ENCODE measurements around the gene MZT1.

The MZT1 gene, protein sequence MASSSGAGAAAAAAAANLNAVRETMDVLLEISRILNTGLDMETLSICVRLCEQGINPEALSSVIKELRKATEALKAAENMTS

GRCh38 chr13:72727417-72728289 lies at the start of gene MZT1, which contains the start of gene BORA:
TSS of gene MZT1 (minus strand) at chr13:72727629. CDS start at chr13:72727602, 27 bp downstream.
TSS of gene BORA (plus strand) at chr13:72727923. CDS start at chr13:72728941, 1,018 bp downstream.
- H3K36me3 ChIP-seq (ENCODE audit: control insufficient read depth in 2 of 2, insufficient read depth in 2 of 2, low read length in 2 of 2), result peaks cover 0 to 10% of the 10 kb centered on the region in 2 donors
- H3K9me3 ChIP-seq (ENCODE audit: control insufficient read depth in 2 of 2, low read length in 2 of 2), result no peaks in the 10 kb centered on the region
- peak within 1 kb of the TSS; percentile 93 to 97 for H3K4me3 ChIP-seq (ENCODE audit: low read length in 2 of 2)
- peaks cover 14 to 17% of the 10 kb centered on the region in 2 donors for H3K4me1 ChIP-seq (ENCODE audit: control insufficient read depth in 2 of 2, insufficient read depth in 2 of 2, low read length in 2 of 2)
- H3K27ac ChIP-seq (ENCODE audit: low read depth in 2 of 2, low read length in 2 of 2), result peak within 1 kb of the TSS; percentile 62 to 72
- H3K27me3 ChIP-seq (ENCODE audit: control insufficient read depth in 2 of 2, insufficient read depth in 2 of 2, low read length in 2 of 2), result no peaks in the 10 kb centered on the region
- H3K9ac ChIP-seq (ENCODE audit: low read depth in 1 of 2, low read length in 2 of 2), result peak within 1 kb of the TSS; percentile 86 to 89

DNA sequence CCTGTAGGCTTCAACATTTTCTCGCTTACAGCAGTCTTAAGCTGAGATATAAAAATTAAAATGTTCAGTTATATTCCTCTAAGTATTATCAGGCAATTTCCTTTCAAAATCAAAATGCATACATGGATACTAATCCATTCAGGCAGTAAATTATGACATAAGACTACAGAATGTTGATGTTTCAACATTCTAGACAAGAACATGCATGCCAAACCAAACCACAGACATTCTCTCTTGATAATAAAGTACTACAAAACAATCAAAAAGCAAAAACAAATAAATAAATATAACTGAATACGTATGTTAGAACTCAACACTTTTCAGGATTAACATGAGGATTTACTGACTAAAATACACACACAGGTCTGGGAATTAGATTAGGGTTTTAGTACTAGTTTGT lies 46.6 kb upstream of the MZT1 start:
- Histone ChIP-seq H3K4me1 (ENCODE audit: control insufficient read depth in 2 of 2, insufficient read depth in 2 of 2, low read length in 2 of 2) (no peaks in the 10 kb centered on the region), H3K27ac (ENCODE audit: low read depth in 2 of 2, low read length in 2 of 2) (no peak overlapping the region), H3K27me3 (ENCODE audit: control insufficient read depth in 2 of 2, insufficient read depth in 2 of 2, low read length in 2 of 2) (no peaks in the 10 kb centered on the region), H3K9me3 (ENCODE audit: control insufficient read depth in 2 of 2, low read length in 2 of 2) (no peaks in the 10 kb centered on the region), H3K36me3 (ENCODE audit: control insufficient read depth in 2 of 2, insufficient read depth in 2 of 2, low read length in 2 of 2) (peaks cover 78 to 82% of the 10 kb centered on the region in 2 donors), H3K4me3 (ENCODE audit: low read length in 2 of 2) (no peak overlapping the region), H3K9ac (ENCODE audit: low read depth in 1 of 2, low read length in 2 of 2) (no peak overlapping the region)

GRCh38 chr13:72763411-72763810 lies 36.0 kb upstream of the MZT1 start:
- Histone ChIP-seq H3K27me3 (ENCODE audit: control insufficient read depth in 2 of 2, insufficient read depth in 2 of 2, low read length in 2 of 2) (no peaks in the 10 kb centered on the region), H3K4me1 (ENCODE audit: control insufficient read depth in 2 of 2, insufficient read depth in 2 of 2, low read length in 2 of 2) (no peaks in the 10 kb centered on the region), H3K36me3 (ENCODE audit: control insufficient read depth in 2 of 2, insufficient read depth in 2 of 2, low read length in 2 of 2) (peaks cover 85 to 87% of the 10 kb centered on the region in 2 donors), H3K9me3 (ENCODE audit: control insufficient read depth in 2 of 2, low read length in 2 of 2) (no peaks in the 10 kb centered on the region), H3K27ac (ENCODE audit: low read depth in 2 of 2, low read length in 2 of 2) (no peak overlapping the region), H3K9ac (ENCODE audit: low read depth in 1 of 2, low read length in 2 of 2) (no peak overlapping the region), H3K4me3 (ENCODE audit: low read length in 2 of 2) (no peak overlapping the region)

DNA sequence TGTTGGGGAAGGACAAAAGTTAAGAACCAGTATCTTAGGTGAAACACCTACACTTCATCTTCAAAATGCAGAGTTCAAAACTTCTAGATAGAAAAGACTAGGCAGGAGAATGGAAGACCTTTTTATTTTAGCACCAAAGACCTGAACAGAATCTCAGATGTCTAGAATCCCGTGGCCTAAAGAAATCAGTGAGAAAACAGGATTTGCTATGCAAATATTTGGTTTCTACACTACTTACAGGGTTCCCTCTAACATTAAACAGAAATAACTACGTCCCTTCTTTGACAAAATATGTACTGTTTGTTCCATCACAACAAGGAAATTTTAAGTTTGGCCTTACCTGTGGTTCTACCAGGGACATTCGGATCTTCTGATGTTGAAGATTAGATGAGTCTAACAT lies 32.8 kb upstream of the MZT1 start:
- Histone ChIP-seq H3K36me3 (ENCODE audit: control insufficient read depth in 2 of 2, insufficient read depth in 2 of 2, low read length in 2 of 2) (peaks cover 76 to 79% of the 10 kb centered on the region in 2 donors), H3K27ac (ENCODE audit: low read depth in 2 of 2, low read length in 2 of 2) (no peak overlapping the region), H3K4me1 (ENCODE audit: control insufficient read depth in 2 of 2, insufficient read depth in 2 of 2, low read length in 2 of 2) (no peaks in the 10 kb centered on the region), H3K9ac (ENCODE audit: low read depth in 1 of 2, low read length in 2 of 2) (no peak overlapping the region), H3K27me3 (ENCODE audit: control insufficient read depth in 2 of 2, insufficient read depth in 2 of 2, low read length in 2 of 2) (no peaks in the 10 kb centered on the region), H3K9me3 (ENCODE audit: control insufficient read depth in 2 of 2, low read length in 2 of 2) (no peaks in the 10 kb centered on the region), H3K4me3 (ENCODE audit: low read length in 2 of 2) (no peak overlapping the region)

- Histone ChIP-seq H3K27me3 (ENCODE audit: control insufficient read depth in 2 of 2, insufficient read depth in 2 of 2, low read length in 2 of 2) (no peaks in the 10 kb centered on the region), H3K9me3 (ENCODE audit: control insufficient read depth in 2 of 2, low read length in 2 of 2) (no peaks in the 10 kb centered on the region), H3K36me3 (ENCODE audit: control insufficient read depth in 2 of 2, insufficient read depth in 2 of 2, low read length in 2 of 2) (peaks cover 69 to 73% of the 10 kb centered on the region in 2 donors), H3K4me1 (ENCODE audit: control insufficient read depth in 2 of 2, insufficient read depth in 2 of 2, low read length in 2 of 2) (no peaks in the 10 kb centered on the region), H3K9ac (ENCODE audit: low read depth in 1 of 2, low read length in 2 of 2) (no peak overlapping the region), H3K4me3 (ENCODE audit: low read length in 2 of 2) (no peak overlapping the region), H3K27ac (ENCODE audit: low read depth in 2 of 2, low read length in 2 of 2) (no peak overlapping the region)
Measured at GRCh38 chr13:72757792-72758535, 30.5 kb upstream of the MZT1 start.

GRCh38 chr13:72754111-72754510 lies 26.7 kb upstream of the MZT1 start:
- Histone ChIP-seq H3K9ac (ENCODE audit: low read depth in 1 of 2, low read length in 2 of 2) (no peak overlapping the region), H3K27ac (ENCODE audit: low read depth in 2 of 2, low read length in 2 of 2) (no peak overlapping the region), H3K9me3 (ENCODE audit: control insufficient read depth in 2 of 2, low read length in 2 of 2) (no peaks in the 10 kb centered on the region), H3K4me1 (ENCODE audit: control insufficient read depth in 2 of 2, insufficient read depth in 2 of 2, low read length in 2 of 2) (no peaks in the 10 kb centered on the region), H3K27me3 (ENCODE audit: control insufficient read depth in 2 of 2, insufficient read depth in 2 of 2, low read length in 2 of 2) (no peaks in the 10 kb centered on the region), H3K36me3 (ENCODE audit: control insufficient read depth in 2 of 2, insufficient read depth in 2 of 2, low read length in 2 of 2) (peaks cover 54 to 58% of the 10 kb centered on the region in 2 donors), H3K4me3 (ENCODE audit: low read length in 2 of 2) (no peak overlapping the region)

DNA sequence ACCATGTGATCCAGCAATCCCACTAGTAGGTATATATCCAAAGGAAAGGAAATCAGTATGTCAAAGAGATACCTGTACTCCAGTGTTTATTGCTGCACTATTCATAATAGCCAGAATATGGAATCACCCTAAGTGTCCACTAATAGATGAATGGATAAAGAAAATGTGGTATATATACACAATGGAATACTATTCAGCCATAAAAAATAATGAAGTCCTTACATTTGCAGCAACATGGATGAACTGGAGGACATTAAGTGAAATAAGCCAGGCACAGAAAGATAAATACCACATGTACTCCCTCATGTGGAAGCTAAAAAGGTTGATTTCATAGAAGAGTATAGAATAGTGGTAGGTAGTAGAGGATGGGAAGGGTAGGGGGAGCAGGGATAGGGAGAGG lies 23.8 kb upstream of the MZT1 start:
- H3K4me1 ChIP-seq (ENCODE audit: control insufficient read depth in 2 of 2, insufficient read depth in 2 of 2, low read length in 2 of 2), result no peaks in the 10 kb centered on the region
- no peak overlapping the region for H3K27ac ChIP-seq (ENCODE audit: low read depth in 2 of 2, low read length in 2 of 2)
- no peaks in the 10 kb centered on the region for H3K9me3 ChIP-seq (ENCODE audit: control insufficient read depth in 2 of 2, low read length in 2 of 2)
- H3K9ac ChIP-seq (ENCODE audit: low read depth in 1 of 2, low read length in 2 of 2), result no peak overlapping the region
- no peaks in the 10 kb centered on the region for H3K27me3 ChIP-seq (ENCODE audit: control insufficient read depth in 2 of 2, insufficient read depth in 2 of 2, low read length in 2 of 2)
- H3K36me3 ChIP-seq (ENCODE audit: control insufficient read depth in 2 of 2, insufficient read depth in 2 of 2, low read length in 2 of 2), result peaks cover 44 to 47% of the 10 kb centered on the region in 2 donors
- H3K4me3 ChIP-seq (ENCODE audit: low read length in 2 of 2), result no peak overlapping the region

DNA sequence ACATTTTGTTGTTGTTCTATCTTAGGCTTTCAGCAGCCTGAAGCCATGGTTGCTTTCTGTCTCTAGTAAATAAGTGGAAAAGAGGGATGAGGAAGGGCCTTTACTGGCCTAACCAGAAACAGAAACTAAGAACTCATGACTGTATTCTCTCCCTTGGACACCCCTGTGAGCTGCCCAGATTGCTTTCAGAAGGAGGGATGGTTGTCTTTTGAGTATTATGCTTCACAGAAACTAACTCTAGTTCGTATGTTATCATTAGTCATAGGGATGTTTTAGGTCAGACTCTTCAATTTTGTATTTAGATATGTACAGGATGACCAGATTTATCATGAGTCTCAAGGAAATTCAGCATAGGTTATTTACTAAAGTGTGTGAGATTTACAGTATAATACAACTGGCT lies 17.8 kb upstream of the MZT1 start:
- H3K27me3 ChIP-seq (ENCODE audit: control insufficient read depth in 2 of 2, insufficient read depth in 2 of 2, low read length in 2 of 2), result no peaks in the 10 kb centered on the region

GRCh38 chr13:72740015-72740414 lies 12.6 kb upstream of the MZT1 start:
- Histone ChIP-seq H3K9me3 (ENCODE audit: control insufficient read depth in 2 of 2, low read length in 2 of 2) (no peaks in the 10 kb centered on the region), H3K9ac (ENCODE audit: low read depth in 1 of 2, low read length in 2 of 2) (no peak overlapping the region), H3K27ac (ENCODE audit: low read depth in 2 of 2, low read length in 2 of 2) (no peak overlapping the region), H3K27me3 (ENCODE audit: control insufficient read depth in 2 of 2, insufficient read depth in 2 of 2, low read length in 2 of 2) (no peaks in the 10 kb centered on the region), H3K4me3 (ENCODE audit: low read length in 2 of 2) (no peak overlapping the region), H3K36me3 (ENCODE audit: control insufficient read depth in 2 of 2, insufficient read depth in 2 of 2, low read length in 2 of 2) (peaks cover 7 to 19% of the 10 kb centered on the region in 2 donors), H3K4me1 (ENCODE audit: control insufficient read depth in 2 of 2, insufficient read depth in 2 of 2, low read length in 2 of 2) (peaks cover 0 to 3% of the 10 kb centered on the region in 2 donors)

More for the DNA sequence above, 17.8 kb upstream of the MZT1 start:
- H3K9me3 ChIP-seq (ENCODE audit: control insufficient read depth in 2 of 2, low read length in 2 of 2), result no peaks in the 10 kb centered on the region
- H3K27ac ChIP-seq (ENCODE audit: low read depth in 2 of 2, low read length in 2 of 2), result no peak overlapping the region
- H3K36me3 ChIP-seq (ENCODE audit: control insufficient read depth in 2 of 2, insufficient read depth in 2 of 2, low read length in 2 of 2), result peaks cover 30 to 31% of the 10 kb centered on the region in 2 donors
- H3K4me1 ChIP-seq (ENCODE audit: control insufficient read depth in 2 of 2, insufficient read depth in 2 of 2, low read length in 2 of 2), result no peaks in the 10 kb centered on the region
- H3K9ac ChIP-seq (ENCODE audit: low read depth in 1 of 2, low read length in 2 of 2), result no peak overlapping the region
- H3K4me3 ChIP-seq (ENCODE audit: low read length in 2 of 2), result no peak overlapping the region

DNA sequence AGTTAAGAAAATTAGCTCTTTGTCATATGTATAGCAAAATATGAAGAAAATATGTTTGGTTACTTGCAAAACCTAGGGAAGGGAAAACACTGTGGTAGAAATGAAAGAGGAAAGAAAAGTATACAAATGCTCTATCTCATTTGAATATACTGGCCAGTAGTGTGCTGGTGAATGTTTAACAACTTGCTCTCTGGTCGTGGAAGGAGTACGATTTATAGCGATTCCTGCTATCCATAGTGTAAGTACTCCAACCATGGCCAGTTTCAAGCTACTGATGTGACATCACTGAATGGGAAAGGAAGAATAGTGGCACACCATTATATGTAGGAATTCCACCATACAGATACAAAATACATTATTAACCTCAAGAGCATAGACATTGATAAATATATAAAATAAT lies 9.6 kb upstream of the MZT1 start:
- Histone ChIP-seq H3K27ac (ENCODE audit: low read depth in 2 of 2, low read length in 2 of 2) (no peak overlapping the region), H3K9ac (ENCODE audit: low read depth in 1 of 2, low read length in 2 of 2) (no peak overlapping the region), H3K4me3 (ENCODE audit: low read length in 2 of 2) (no peak overlapping the region), H3K27me3 (ENCODE audit: control insufficient read depth in 2 of 2, insufficient read depth in 2 of 2, low read length in 2 of 2) (no peaks in the 10 kb centered on the region), H3K9me3 (ENCODE audit: control insufficient read depth in 2 of 2, low read length in 2 of 2) (no peaks in the 10 kb centered on the region), H3K4me1 (ENCODE audit: control insufficient read depth in 2 of 2, insufficient read depth in 2 of 2, low read length in 2 of 2) (peaks cover 0 to 3% of the 10 kb centered on the region in 2 donors), H3K36me3 (ENCODE audit: control insufficient read depth in 2 of 2, insufficient read depth in 2 of 2, low read length in 2 of 2) (peaks cover 11 to 15% of the 10 kb centered on the region in 2 donors)
